ENCODE results near the gene SLAMF6. TPM values are rescaled to one million over a fixed set of nuclear protein-coding genes. Genes with fewer than 3 reads are reported as not detected.

The SLAMF6 gene
- total and polyA plus RNA-seq, 4 donors: 0.76 to 1.2 (median 0.92) TPM

DNA sequence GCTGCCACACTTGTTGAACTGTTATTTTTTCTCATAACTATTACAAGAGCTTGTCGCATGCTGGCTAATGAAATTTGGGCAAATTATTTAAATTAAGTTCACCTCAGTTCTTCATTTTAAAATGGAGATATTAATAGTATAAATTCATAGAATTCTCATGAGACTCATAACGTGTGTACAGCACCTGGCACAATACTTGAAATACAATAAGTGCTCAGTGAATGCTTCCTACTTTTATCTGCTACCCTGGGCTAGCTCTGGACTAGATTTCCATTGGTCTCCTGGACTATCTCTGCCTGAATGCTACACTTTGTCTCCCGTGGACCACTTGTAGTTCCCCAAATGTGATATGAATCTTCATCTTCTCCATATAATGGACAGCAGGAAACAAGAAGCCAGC lies 919 bp downstream of the SLAMF6 start:
- TF ChIP-seq FOXA2 (IDR thresholded peaks at IDR 0.05) (no peak), RXRA (IDR thresholded peaks at IDR 0.05) (no peak), SP1 (IDR thresholded peaks at IDR 0.05) (no peak), CTCF (IDR thresholded peaks at IDR 0.05; ENCODE audit: low read depth, low read length, missing input control) (no peak), EGR1 (IDR thresholded peaks at IDR 0.05; ENCODE audit: low read depth in 2 of 2) (no peak), ATF3 (IDR thresholded peaks at IDR 0.05) (no peak)
- no peak overlapping the region for H3K27ac ChIP-seq (ENCODE audit: low read depth in 1 of 2, low read length in 2 of 2)
- DNase-seq (ENCODE audit: low spot score): no peak
- no peak overlapping the region for H3K4me3 ChIP-seq (ENCODE audit: low read depth in 1 of 3, low read length in 3 of 3)
- H3K27me3 ChIP-seq (ENCODE audit: control insufficient read depth in 4 of 4, insufficient read depth in 4 of 4, low read length in 3 of 4): no peaks in the 10 kb centered on the region
- WGBS: 69% methylated on average over 3 of the region's 3 CpGs
- peak overlapping the region in 1 of 2 donors; percentile 59 for H3K9ac ChIP-seq (ENCODE audit: low read depth in 1 of 2, low read length in 2 of 2)
- H3K4me1 ChIP-seq (ENCODE audit: control insufficient read depth in 4 of 4, insufficient read depth in 4 of 4, low read length in 3 of 4): no peaks in the 10 kb centered on the region
- no peaks in the 10 kb centered on the region for H3K36me3 ChIP-seq (ENCODE audit: control insufficient read depth in 4 of 4, insufficient read depth in 3 of 4, low read depth in 1 of 4, low read length in 3 of 4)
- no peaks in the 10 kb centered on the region for H3K9me3 ChIP-seq (ENCODE audit: control insufficient read depth in 4 of 4, low read length in 3 of 4)

GRCh38 chr1:160521554-160521953 lies 1.5 kb downstream of the SLAMF6 start:
- Histone ChIP-seq H3K36me3 (ENCODE audit: control insufficient read depth in 4 of 4, insufficient read depth in 3 of 4, low read depth in 1 of 4, low read length in 3 of 4) (no peaks in the 10 kb centered on the region), H3K9ac (ENCODE audit: low read depth in 1 of 2, low read length in 2 of 2) (peak overlapping the region in 1 of 2 donors; percentile 44), H3K27ac (ENCODE audit: low read depth in 1 of 2, low read length in 2 of 2) (no peak overlapping the region), H3K4me1 (ENCODE audit: control insufficient read depth in 4 of 4, insufficient read depth in 4 of 4, low read length in 3 of 4) (no peaks in the 10 kb centered on the region), H3K9me3 (ENCODE audit: control insufficient read depth in 4 of 4, low read length in 3 of 4) (no peaks in the 10 kb centered on the region), H3K27me3 (ENCODE audit: control insufficient read depth in 4 of 4, insufficient read depth in 4 of 4, low read length in 3 of 4) (no peaks in the 10 kb centered on the region), H3K4me3 (ENCODE audit: low read depth in 1 of 3, low read length in 3 of 3) (no peak overlapping the region)
- DNase-seq (ENCODE audit: low spot score): no peak
- 85% methylated on average over 2 of the region's 2 CpGs for WGBS
- TF ChIP-seq HNF4G (IDR thresholded peaks at IDR 0.05) (no peak), SP1 (IDR thresholded peaks at IDR 0.05) (no peak), TAF1 (conservative IDR thresholded peaks at IDR 0.05) (no peak), RAD21 (IDR thresholded peaks at IDR 0.05) (no peak)
- TF ChIP-seq, protein P1, sequence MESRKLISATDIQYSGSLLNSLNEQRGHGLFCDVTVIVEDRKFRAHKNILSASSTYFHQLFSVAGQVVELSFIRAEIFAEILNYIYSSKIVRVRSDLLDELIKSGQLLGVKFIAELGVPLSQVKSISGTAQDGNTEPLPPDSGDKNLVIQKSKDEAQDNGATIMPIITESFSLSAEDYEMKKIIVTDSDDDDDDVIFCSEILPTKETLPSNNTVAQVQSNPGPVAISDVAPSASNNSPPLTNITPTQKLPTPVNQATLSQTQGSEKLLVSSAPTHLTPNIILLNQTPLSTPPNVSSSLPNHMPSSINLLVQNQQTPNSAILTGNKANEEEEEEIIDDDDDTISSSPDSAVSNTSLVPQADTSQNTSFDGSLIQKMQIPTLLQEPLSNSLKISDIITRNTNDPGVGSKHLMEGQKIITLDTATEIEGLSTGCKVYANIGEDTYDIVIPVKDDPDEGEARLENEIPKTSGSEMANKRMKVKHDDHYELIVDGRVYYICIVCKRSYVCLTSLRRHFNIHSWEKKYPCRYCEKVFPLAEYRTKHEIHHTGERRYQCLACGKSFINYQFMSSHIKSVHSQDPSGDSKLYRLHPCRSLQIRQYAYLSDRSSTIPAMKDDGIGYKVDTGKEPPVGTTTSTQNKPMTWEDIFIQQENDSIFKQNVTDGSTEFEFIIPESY (IDR thresholded peaks at IDR 0.05): no peak

DNA sequence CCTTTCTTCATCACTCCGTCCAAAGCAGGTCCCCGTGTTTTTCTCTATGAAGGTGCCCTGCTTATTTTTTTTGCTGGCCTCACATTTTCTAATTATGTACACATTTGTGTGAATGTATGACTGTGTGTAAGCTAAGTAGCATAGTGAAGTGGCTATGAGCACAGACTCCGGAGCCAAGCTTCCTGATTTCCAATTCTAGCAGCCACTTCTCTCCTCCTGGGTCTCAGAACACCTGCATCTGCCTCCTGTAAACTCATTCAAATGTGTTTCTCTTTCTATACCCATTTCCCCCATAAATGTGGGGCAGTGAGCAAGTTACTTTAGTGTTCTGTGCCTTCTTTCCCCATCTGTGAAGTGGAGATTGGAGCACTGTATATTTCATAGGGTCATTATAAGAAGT lies 2.1 kb downstream of the SLAMF6 start:
- Histone ChIP-seq H3K27me3 (ENCODE audit: control insufficient read depth in 4 of 4, insufficient read depth in 4 of 4, low read length in 3 of 4) (no peaks in the 10 kb centered on the region), H3K4me3 (ENCODE audit: low read depth in 1 of 3, low read length in 3 of 3) (no peak overlapping the region), H3K4me1 (ENCODE audit: control insufficient read depth in 4 of 4, insufficient read depth in 4 of 4, low read length in 3 of 4) (no peaks in the 10 kb centered on the region), H3K27ac (ENCODE audit: low read depth in 1 of 2, low read length in 2 of 2) (peak overlapping the region in 1 of 2 donors; percentile 20), H3K36me3 (ENCODE audit: control insufficient read depth in 4 of 4, insufficient read depth in 3 of 4, low read depth in 1 of 4, low read length in 3 of 4) (no peaks in the 10 kb centered on the region), H3K9ac (ENCODE audit: low read depth in 1 of 2, low read length in 2 of 2) (peak overlapping the region in 1 of 2 donors; percentile 44), H3K9me3 (ENCODE audit: control insufficient read depth in 4 of 4, low read length in 3 of 4) (no peaks in the 10 kb centered on the region)
- no peak for DNase-seq (ENCODE audit: low spot score)
- TF ChIP-seq CTCF (IDR thresholded peaks at IDR 0.05; ENCODE audit: low read depth, low read length, missing input control) (no peak), NR2F2 (IDR thresholded peaks at IDR 0.05) (no peak), TAF1 (conservative IDR thresholded peaks at IDR 0.05) (no peak), HNF4A (conservative IDR thresholded peaks at IDR 0.05) (no peak), EGR1 (IDR thresholded peaks at IDR 0.05; ENCODE audit: low read depth in 2 of 2) (no peak), RXRA (IDR thresholded peaks at IDR 0.05) (no peak), FOXA2 (IDR thresholded peaks at IDR 0.05) (no peak), FOXA1 (IDR thresholded peaks at IDR 0.05) (no peak)
- TF ChIP-seq, protein P1 (IDR thresholded peaks at IDR 0.05): no peak
- 69% methylated on average over 3 of the region's 3 CpGs for WGBS

Data from liver (tissue), 9 donors.